ENCODE results near the gene ALDH3B2.
"Not testable (repeated sequence)": the region's sequence is repeated elsewhere in the genome, so short reads cannot be mapped to it uniquely, and the experiment has no call there.

The ALDH3B2 gene

GRCh38 chr11:67685641-67686332, 11.4 kb upstream of the ALDH3B2 start:
- DNase-seq (ENCODE audit: low spot score) = not testable (repeated sequence)

GRCh38 chr11:67682126-67683034, 8.0 kb upstream of the ALDH3B2 start:
- not testable (repeated sequence) for DNase-seq (ENCODE audit: low spot score)

- no peak for DNase-seq (ENCODE audit: low spot score)
Measured at GRCh38 chr11:67680696-67681470, 6.5 kb upstream of the ALDH3B2 start.

GRCh38 chr11:67675058-67675747, 780 bp upstream of the ALDH3B2 start:
- no peak for DNase-seq (ENCODE audit: low spot score)

- DNase-seq (ENCODE audit: low spot score) = no peak
Measured at GRCh38 chr11:67673902-67674301, 521 bp downstream of the ALDH3B2 start.

GRCh38 chr11:67673358-67673757, 1.1 kb downstream of the ALDH3B2 start:
- DNase-seq (ENCODE audit: low spot score) = no peak

GRCh38 chr11:67671211-67671520, 3.3 kb downstream of the ALDH3B2 start:
- no peak for DNase-seq (ENCODE audit: low spot score)

GRCh38 chr11:67670316-67671210, 3.9 kb downstream of the ALDH3B2 start:
- no peak for DNase-seq (ENCODE audit: low spot score)

GRCh38 chr11:67668192-67668551, 6.3 kb downstream of the ALDH3B2 start:
- DNase-seq (ENCODE audit: low spot score) = no peak

- no peak for DNase-seq (ENCODE audit: low spot score)
Measured at GRCh38 chr11:67667490-67668191, 6.8 kb downstream of the ALDH3B2 start.

GRCh38 chr11:67666676-67667489, 7.5 kb downstream of the ALDH3B2 start:
- no peak for DNase-seq (ENCODE audit: low spot score)

- DNase-seq (ENCODE audit: low spot score) = no peak
Measured at GRCh38 chr11:67666303-67666645, 8.1 kb downstream of the ALDH3B2 start.

- no peak for DNase-seq (ENCODE audit: low spot score)
Measured at GRCh38 chr11:67665541-67666302, 8.7 kb downstream of the ALDH3B2 start.

GRCh38 chr11:67664696-67665540, 9.5 kb downstream of the ALDH3B2 start:
- no peak for DNase-seq (ENCODE audit: low spot score)

GRCh38 chr11:67664213-67664585, 10.2 kb downstream of the ALDH3B2 start:
- DNase-seq (ENCODE audit: low spot score) = no peak

GRCh38 chr11:67663532-67664212, 10.8 kb downstream of the ALDH3B2 start:
- DNase-seq (ENCODE audit: low spot score) = no peak

GRCh38 chr11:67662835-67663531, 11.4 kb downstream of the ALDH3B2 start:
- no peak for DNase-seq (ENCODE audit: low spot score)
